Amniotic epithelial cell (primary cell): ENCODE data around the gene SERP1.

Source experiments
- DNase-seq: peaks from one replicate; pipeline ENCODE4 v3.0.0-alpha.2; 2010; ENCODE audit warnings: low read depth

Gene SERP1

GRCh38 chr3:150546226-150547044, at the start of gene SERP1, which contains the start of gene EIF2A:
Gene SERP1 (minus strand): TSS chr3:150546496. CDS start chr3:150546135, 361 bp downstream.
Gene EIF2A (plus strand): TSS chr3:150546787. CDS start chr3:150546803, 16 bp downstream.
- peak; percentile 99 for DNase-seq

GRCh38 chr3:150594150-150594549, 47.9 kb upstream of the SERP1 start:
- no peak for DNase-seq

- DNase-seq, result peak; percentile 5
Observed at GRCh38 chr3:150589759-150590158, 43.5 kb upstream of the SERP1 start.

- DNase-seq, result no peak
Observed at GRCh38 chr3:150588027-150588830, 41.9 kb upstream of the SERP1 start.

GRCh38 chr3:150583028-150583427, 36.7 kb upstream of the SERP1 start:
- no peak for DNase-seq

GRCh38 chr3:150582620-150583019, 36.3 kb upstream of the SERP1 start:
- no peak for DNase-seq

- DNase-seq, result no peak
Observed at GRCh38 chr3:150581174-150581573, 34.9 kb upstream of the SERP1 start.

GRCh38 chr3:150577855-150578254, 31.6 kb upstream of the SERP1 start:
- peak; percentile 21 for DNase-seq

- DNase-seq, result no peak
Observed at GRCh38 chr3:150567328-150567727, 21.0 kb upstream of the SERP1 start.

- no peak for DNase-seq
Observed at GRCh38 chr3:150564243-150564642, 17.9 kb upstream of the SERP1 start.

GRCh38 chr3:150557725-150558124, 11.4 kb upstream of the SERP1 start:
- no peak for DNase-seq

- no peak for DNase-seq
Observed at GRCh38 chr3:150556792-150557191, 10.5 kb upstream of the SERP1 start.

- no peak for DNase-seq
Observed at GRCh38 chr3:150555859-150556436, 9.7 kb upstream of the SERP1 start.

- peak; percentile 33 for DNase-seq
Observed at GRCh38 chr3:150547045-150547741, 897 bp upstream of the SERP1 start.

GRCh38 chr3:150545419-150546225, 674 bp downstream of the SERP1 start:
- peak; percentile 5 for DNase-seq

GRCh38 chr3:150544726-150545125, 1.6 kb downstream of the SERP1 start:
- peak; percentile 35 for DNase-seq

GRCh38 chr3:150544041-150544440, 2.3 kb downstream of the SERP1 start:
- peak; percentile 74 for DNase-seq

- DNase-seq, result peak; percentile 8
Observed at GRCh38 chr3:150543531-150543930, 2.8 kb downstream of the SERP1 start.

GRCh38 chr3:150543128-150543527, 3.2 kb downstream of the SERP1 start:
- DNase-seq, result no peak

- DNase-seq, result no peak
Observed at GRCh38 chr3:150540991-150541390, 5.3 kb downstream of the SERP1 start.

- DNase-seq, result no peak
Observed at GRCh38 chr3:150540297-150540696, 6.0 kb downstream of the SERP1 start.
